GM12892 (cell line): ENCODE data around the gene TMEM266.

ENCODE experiments used
- POLR2A ChIP-seq: IDR thresholded peaks from 2 replicates; pipeline ENCODE4 v1.6.1; 2011; ENCODE audit warnings: low read depth, low read length, control low read depth
- POLR2AphosphoS5 ChIP-seq: IDR thresholded peaks from 2 replicates; pipeline ENCODE4 v1.6.1; 2011; ENCODE audit warnings: low read depth, low read length, control low read depth
- TAF1 ChIP-seq: IDR thresholded peaks from 2 replicates; pipeline ENCODE4 v1.6.1; 2011; ENCODE audit warnings: low read depth, mild to moderate bottlenecking, control low read depth, low read length, borderline replicate concordance

DNA sequence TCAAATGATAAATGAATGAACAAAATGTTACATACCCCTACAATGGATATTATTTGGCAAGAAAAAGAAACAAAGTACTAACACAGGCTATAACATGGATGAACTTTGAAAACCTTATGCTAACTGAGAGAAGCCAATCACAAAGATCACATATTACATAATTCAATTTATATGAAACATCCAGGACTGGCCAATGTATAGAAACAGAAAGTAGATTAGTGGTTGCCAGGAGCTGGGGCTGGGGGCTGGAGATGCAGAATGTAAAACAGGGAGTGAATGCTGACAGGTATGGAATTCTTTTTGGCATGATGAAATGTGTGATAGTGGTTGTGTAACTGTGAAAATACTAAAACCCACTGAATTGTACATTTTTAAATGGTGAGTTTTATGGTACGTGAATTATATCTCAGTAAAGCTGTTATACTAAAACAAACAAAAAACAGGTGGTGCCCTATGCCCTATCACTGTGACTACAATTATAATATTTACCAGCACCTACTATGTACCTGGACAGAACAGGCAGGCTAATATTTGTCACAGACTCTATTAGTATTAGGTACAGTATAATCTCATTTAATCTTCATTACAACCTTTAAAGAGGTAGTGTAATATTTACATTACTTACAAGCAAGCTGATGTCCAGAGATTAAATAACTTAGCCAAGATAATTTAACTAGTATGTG is 161.4 kb downstream of the TMEM266 start:
- TF ChIP-seq TAF1 (no peak), POLR2A (no peak), POLR2AphosphoS5 (no peak)
